NCI-H2227 treated with DMSO at 0.1 percent for 48 hours (cell line): ENCODE measurements around the gene MAK.
"Not testable (repeated sequence)": the region's sequence is repeated elsewhere in the genome, so short reads cannot be mapped to it uniquely, and the experiment has no call there.

Experiments
- DNase-seq: peaks from one replicate; lab custom pipeline; 2025; lab: John Stamatoyannopoulos, UW

MAK gene

GRCh38 chr6:10778230-10778629 lies 60.1 kb downstream of the MAK start:
- no peak for DNase-seq

GRCh38 chr6:10771371-10771894 lies 66.9 kb downstream of the MAK start:
- no peak for DNase-seq

GRCh38 chr6:10769419-10769818 lies 68.9 kb downstream of the MAK start:
- DNase-seq: no peak

GRCh38 chr6:10763006-10763405 lies 75.3 kb downstream of the MAK start:
- DNase-seq: no peak

GRCh38 chr6:10759884-10760329 lies 78.4 kb downstream of the MAK start:
- no peak for DNase-seq

- no peak for DNase-seq
Observed at GRCh38 chr6:10759312-10759839, 79.0 kb downstream of the MAK start.

GRCh38 chr6:10756085-10756484 lies 82.3 kb downstream of the MAK start:
- DNase-seq: no peak

GRCh38 chr6:10751757-10752156 lies 86.6 kb downstream of the MAK start:
- not testable (repeated sequence) for DNase-seq

GRCh38 chr6:10750568-10750967 lies 87.8 kb downstream of the MAK start:
- DNase-seq: not testable (repeated sequence)

- no peak for DNase-seq
Observed at GRCh38 chr6:10749734-10750133, 88.6 kb downstream of the MAK start.

GRCh38 chr6:10747251-10747972 lies 90.9 kb downstream of the MAK start, which contains the start of gene TMEM14B:
Gene TMEM14B, plus strand, starts transcription at chr6:10747805. Its CDS starts 1,441 bp downstream, at chr6:10749246.
- peak; percentile 98 for DNase-seq

- peak; percentile 38 for DNase-seq
Observed at GRCh38 chr6:10746915-10747250, 91.5 kb downstream of the MAK start.

- no peak for DNase-seq
Observed at GRCh38 chr6:10745116-10745515, 93.2 kb downstream of the MAK start.

- no peak for DNase-seq
Observed at GRCh38 chr6:10743515-10743914, 94.8 kb downstream of the MAK start.

- no peak for DNase-seq
Observed at GRCh38 chr6:10742251-10742650, 96.1 kb downstream of the MAK start.

GRCh38 chr6:10741643-10742042 lies 96.7 kb downstream of the MAK start:
- DNase-seq: not testable (repeated sequence)

- no peak for DNase-seq
Observed at GRCh38 chr6:10740061-10740460, 98.3 kb downstream of the MAK start.

- no peak for DNase-seq
Observed at GRCh38 chr6:10736731-10737130, 101.6 kb downstream of the MAK start.

GRCh38 chr6:10733863-10734262 lies 104.5 kb downstream of the MAK start:
- DNase-seq: no peak

GRCh38 chr6:10733151-10733715 lies 105.1 kb downstream of the MAK start:
- DNase-seq: no peak

GRCh38 chr6:10730254-10730653 lies 108.1 kb downstream of the MAK start:
- DNase-seq: no peak

- no peak for DNase-seq
Observed at GRCh38 chr6:10725716-10726115, 112.6 kb downstream of the MAK start.

- no peak for DNase-seq
Observed at GRCh38 chr6:10725044-10725443, 113.3 kb downstream of the MAK start.

GRCh38 chr6:10723567-10723881 lies 114.8 kb downstream of the MAK start:
- DNase-seq: no peak
